GM18873 (cell line): ENCODE measurements around the gene MATK.

Source experiments
- ATAC-seq: cut with Tn5 transposase; IDR thresholded peaks from one replicate; pipeline ENCODE4 v1.9.1; 2021; ENCODE audit warnings: mild to moderate bottlenecking, moderate library complexity, moderate number of reproducible peaks; ENCODE audit not compliant: unreplicated experiment, low FRiP score

The MATK gene

GRCh38 chr19:3785938-3786824 lies at the start of gene MATK:
Gene MATK, minus strand, starts transcription at chr19:3786381. Its CDS starts 1,246 bp downstream, at chr19:3785135.
- no peak for ATAC-seq

- no peak for ATAC-seq
Observed at GRCh38 chr19:3835055-3835435, 48.9 kb upstream of the MATK start.

GRCh38 chr19:3834349-3835054 lies 48.3 kb upstream of the MATK start:
- ATAC-seq: no peak

- ATAC-seq: no peak
Observed at GRCh38 chr19:3833578-3834348, 47.6 kb upstream of the MATK start.

GRCh38 chr19:3832001-3832400 lies 45.8 kb upstream of the MATK start:
- ATAC-seq: no peak

- no peak for ATAC-seq
Observed at GRCh38 chr19:3831601-3832000, 45.4 kb upstream of the MATK start.

GRCh38 chr19:3830621-3831589 lies 44.7 kb upstream of the MATK start:
- no peak for ATAC-seq

- no peak for ATAC-seq
Observed at GRCh38 chr19:3827306-3827705, 41.1 kb upstream of the MATK start.

GRCh38 chr19:3826163-3826562 lies 40.0 kb upstream of the MATK start:
- ATAC-seq: no peak

GRCh38 chr19:3825286-3825956 lies 39.2 kb upstream of the MATK start:
- no peak for ATAC-seq

- no peak for ATAC-seq
Observed at GRCh38 chr19:3823350-3823713, 37.2 kb upstream of the MATK start.

GRCh38 chr19:3822683-3823349 lies 36.6 kb upstream of the MATK start:
- no peak for ATAC-seq

GRCh38 chr19:3821857-3822364 lies 35.7 kb upstream of the MATK start:
- ATAC-seq: no peak

- no peak for ATAC-seq
Observed at GRCh38 chr19:3821156-3821555, 35.0 kb upstream of the MATK start.

- no peak for ATAC-seq
Observed at GRCh38 chr19:3819989-3820388, 33.8 kb upstream of the MATK start.

GRCh38 chr19:3818918-3819317 lies 32.7 kb upstream of the MATK start:
- ATAC-seq: no peak

GRCh38 chr19:3818466-3818865 lies 32.3 kb upstream of the MATK start:
- no peak for ATAC-seq

GRCh38 chr19:3817761-3818160 lies 31.6 kb upstream of the MATK start:
- ATAC-seq: no peak
